WTC11 (cell line): ENCODE data around the gene SLAIN1. TPM values are rescaled to one million over a fixed set of nuclear protein-coding genes. Genes with fewer than 3 reads are reported as not detected.

ENCODE experiments used
- ATAC-seq: fragments of 200-7000 bp; cut with Tn5 transposase; 2 replicates; pipeline ENCODE4 v1.10.0; 2021; ENCODE audit warnings: mild to moderate bottlenecking, moderate library complexity
- CTCF ChIA-PET: fragments of 300-600 bp; sonication (Branson Sonifier 250); formaldehyde crosslinking; loops from one replicate; lab custom pipeline; 2021; ENCODE audit warnings: antibody characterized with exemption; lab: Charles Lee
- POLR2A ChIA-PET: fragments of 350-600 bp; sonication (Branson Sonifier 250); formaldehyde crosslinking; loops from one replicate; lab custom pipeline; 2021; ENCODE audit warnings: antibody characterized with exemption; lab: Charles Lee
- DNase-seq: peaks from one replicate; pipeline ENCODE4 v3.0.0; 2021; ENCODE audit warnings: low spot score
- H3K27ac Mint-ChIP-seq: 2 replicates; pipeline ENCODE4 v1.8.0; 2021; ENCODE audit warnings: mixed read lengths
- H3K27me3 Mint-ChIP-seq: 2 replicates; pipeline ENCODE4 v1.8.0; 2021; ENCODE audit warnings: low read depth, mild to moderate bottlenecking, moderate library complexity, mixed read lengths
- H3K36me3 Mint-ChIP-seq: 2 replicates; pipeline ENCODE4 v1.8.0; 2021; ENCODE audit warnings: mixed read lengths
- H3K4me1 Mint-ChIP-seq: 2 replicates; pipeline ENCODE4 v1.8.0; 2022; ENCODE audit warnings: mixed read lengths
- H3K4me3 Mint-ChIP-seq: 2 replicates; pipeline ENCODE4 v1.8.0; 2021; ENCODE audit warnings: mild to moderate bottlenecking, moderate library complexity, mixed read lengths
- H3K9me3 Mint-ChIP-seq: 2 replicates; pipeline ENCODE4 v1.8.0; 2021; ENCODE audit warnings: mixed read lengths
- AR ChIP-seq: fragments of 250-450 bp; sonication (Bioruptor Pico); IDR thresholded peaks from 2 replicates; pipeline ENCODE4 v1.9.0; 2021; ENCODE audit warnings: mild to moderate bottlenecking
- ARID4B ChIP-seq: sonication (generic); formaldehyde crosslinking; IDR thresholded peaks from 2 replicates; pipeline ENCODE4 v1.8.0; 2023; ENCODE audit warnings: missing genetic modification reagents, mild to moderate bottlenecking, borderline replicate concordance
- CBFB ChIP-seq: sonication (generic); formaldehyde crosslinking; IDR thresholded peaks from 2 replicates; pipeline ENCODE4 v1.8.1; 2022; ENCODE audit warnings: mild to moderate bottlenecking, low read depth, missing genetic modification reagents
- CREM ChIP-seq: sonication (generic); formaldehyde crosslinking; IDR thresholded peaks from 2 replicates; pipeline ENCODE4 v1.8.1; 2022; ENCODE audit warnings: mild to moderate bottlenecking, missing genetic modification reagents, moderate library complexity
- FOXK1 ChIP-seq: sonication (generic); formaldehyde crosslinking; IDR thresholded peaks from 2 replicates; pipeline ENCODE4 v1.8.0; 2022; ENCODE audit warnings: mild to moderate bottlenecking, moderate library complexity, missing genetic modification reagents
- GABPB1 ChIP-seq: sonication (generic); formaldehyde crosslinking; IDR thresholded peaks from 2 replicates; pipeline ENCODE4 v1.8.1; 2023; ENCODE audit warnings: mild to moderate bottlenecking, missing genetic modification reagents
- GRHL2 ChIP-seq: fragments of 250-450 bp; sonication (Bioruptor Pico); IDR thresholded peaks from 2 replicates; pipeline ENCODE4 v1.8.0; 2022; ENCODE audit warnings: mild to moderate bottlenecking, moderate library complexity; ENCODE audit not compliant: insufficient replicate concordance, severe bottlenecking
- GTF2I ChIP-seq: fragments of 250-450 bp; sonication (Bioruptor Pico); conservative IDR thresholded peaks from 2 replicates; pipeline ENCODE4 v1.4.0; 2021; ENCODE audit warnings: mild to moderate bottlenecking
- HMGXB4 ChIP-seq: sonication (generic); formaldehyde crosslinking; IDR thresholded peaks from 2 replicates; pipeline ENCODE4 v1.8.1; 2023; ENCODE audit warnings: mild to moderate bottlenecking, moderate library complexity, missing genetic modification reagents
- JUN ChIP-seq: sonication (generic); formaldehyde crosslinking; IDR thresholded peaks from 2 replicates; pipeline ENCODE4 v1.8.0; 2023; ENCODE audit warnings: mild to moderate bottlenecking, missing genetic modification reagents
- NFYB ChIP-seq: sonication (generic); formaldehyde crosslinking; conservative IDR thresholded peaks from 2 replicates; pipeline ENCODE4 v1.8.0; 2022; ENCODE audit warnings: low read depth, missing genetic modification reagents
- RELA ChIP-seq: sonication (generic); formaldehyde crosslinking; IDR thresholded peaks from 2 replicates; pipeline ENCODE4 v1.8.1; 2022; ENCODE audit warnings: missing genetic modification reagents, mild to moderate bottlenecking, borderline replicate concordance
- SP1 ChIP-seq: sonication (generic); formaldehyde crosslinking; conservative IDR thresholded peaks from 2 replicates; pipeline ENCODE4 v1.8.1; 2022; ENCODE audit warnings: missing genetic modification reagents
- ZBTB43 ChIP-seq: sonication (generic); formaldehyde crosslinking; IDR thresholded peaks from 2 replicates; pipeline ENCODE4 v1.8.1; 2023; ENCODE audit warnings: mild to moderate bottlenecking, missing genetic modification reagents
- ZMAT4 ChIP-seq: fragments of 250-450 bp; sonication (Bioruptor Pico); IDR thresholded peaks from 2 replicates; pipeline ENCODE4 v1.9.0; 2021; ENCODE audit warnings: mild to moderate bottlenecking
- ZNF138 ChIP-seq: sonication (generic); formaldehyde crosslinking; conservative IDR thresholded peaks from 2 replicates; pipeline ENCODE4 v1.8.1; 2022; ENCODE audit warnings: mild to moderate bottlenecking, moderate library complexity, missing genetic modification reagents
- ZNF425 ChIP-seq: fragments of 250-450 bp; sonication (Bioruptor Pico); conservative IDR thresholded peaks from 2 replicates; pipeline ENCODE4 v1.9.0; 2021; ENCODE audit warnings: mild to moderate bottlenecking
- ZSCAN18 ChIP-seq: fragments of 250-450 bp; sonication (Bioruptor Pico); IDR thresholded peaks from 2 replicates; pipeline ENCODE4 v2.1.2; 2022; ENCODE audit warnings: mild to moderate bottlenecking, moderate library complexity
- total RNA-seq: library from RNA; stranded (reverse); gene quantifications from 3 replicates; pipeline ENCODE4 v1.2.3, GENCODE V29; 2021

SLAIN1 gene
- total RNA-seq, 1 experiment from 2014 or later: 29.7 TPM

GRCh38 chr13:77693449-77693940, 4.0 kb upstream of the SLAIN1 start:
- no peak for ATAC-seq
- H3K36me3 Mint-ChIP-seq: no peaks in the 10 kb centered on the region
- POLR2A ChIA-PET: no interaction called here

More at GRCh38 chr13:77693449-77693940, 4.0 kb upstream of the SLAIN1 start:
- TF ChIP-seq GRHL2 (CRISPR knock-in tag) (no peak), AR (CRISPR knock-in tag) (no peak), ZBTB43 (CRISPR knock-in tag) (no peak), FOXK1 (CRISPR knock-in tag) (no peak), NFYB (CRISPR knock-in tag) (no peak), CREM (CRISPR knock-in tag) (no peak), ZNF138 (CRISPR knock-in tag) (no peak), ZNF425 (CRISPR knock-in tag) (no peak), JUN (CRISPR knock-in tag) (no peak), HMGXB4 (CRISPR knock-in tag) (no peak), GABPB1 (CRISPR knock-in tag) (no peak), ZSCAN18 (CRISPR knock-in tag) (no peak), SP1 (CRISPR knock-in tag) (no peak), CBFB (CRISPR knock-in tag) (no peak), RELA (CRISPR knock-in tag) (no peak), ZMAT4 (no peak), ARID4B (CRISPR knock-in tag) (no peak), GTF2I (CRISPR knock-in tag) (no peak)
- no peak overlapping the region for H3K4me3 Mint-ChIP-seq
- DNase-seq: no peak
- H3K27ac Mint-ChIP-seq: no peak overlapping the region
- CTCF ChIA-PET: no interaction called here
- H3K27me3 Mint-ChIP-seq: peaks cover 7% of the 10 kb centered on the region
- H3K9me3 Mint-ChIP-seq: no peaks in the 10 kb centered on the region
- peaks cover 19% of the 10 kb centered on the region for H3K4me1 Mint-ChIP-seq
